Hepatocyte (in vitro differentiated cells): ENCODE measurements around the gene KIAA0753.

ENCODE experiments used
- EZH2phosphoT487 ChIP-seq: fragments of 200-600 bp; sonication (generic); IDR thresholded peaks from one replicate; pipeline ENCODE4 v1.6.1; 2018; ENCODE audit warnings: antibody characterized with exemption, mild to moderate bottlenecking, low read depth, moderate library complexity; ENCODE audit not compliant: unreplicated experiment, severe bottlenecking
- TF ChIP-seq, protein P1 (sequence below): fragments of 200-600 bp; sonication (generic); IDR thresholded peaks from 2 replicates; pipeline ENCODE4 v1.5.1; 2016; ENCODE audit warnings: antibody characterized with exemption, mild to moderate bottlenecking; ENCODE audit not compliant: poor library complexity

DNA sequence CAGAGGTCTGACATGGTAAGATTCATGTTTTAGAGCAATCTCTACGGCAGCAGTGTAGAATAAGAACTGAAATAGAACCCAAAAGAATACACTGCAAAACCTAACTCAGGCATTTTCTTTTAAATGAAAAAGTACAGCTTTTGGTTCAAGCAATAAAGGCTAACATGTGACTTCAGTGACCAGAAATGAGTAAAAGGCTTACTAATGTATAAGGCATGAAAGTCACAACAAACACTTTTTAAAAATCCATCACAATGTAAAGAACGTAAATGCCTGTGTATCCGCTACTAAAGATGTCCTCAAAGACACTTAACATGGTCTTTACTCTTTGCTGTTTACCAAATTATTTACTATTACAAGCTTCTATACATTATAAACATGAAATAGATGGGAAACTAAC lies 16.6 kb downstream of the KIAA0753 start:
- TF ChIP-seq, protein P1, sequence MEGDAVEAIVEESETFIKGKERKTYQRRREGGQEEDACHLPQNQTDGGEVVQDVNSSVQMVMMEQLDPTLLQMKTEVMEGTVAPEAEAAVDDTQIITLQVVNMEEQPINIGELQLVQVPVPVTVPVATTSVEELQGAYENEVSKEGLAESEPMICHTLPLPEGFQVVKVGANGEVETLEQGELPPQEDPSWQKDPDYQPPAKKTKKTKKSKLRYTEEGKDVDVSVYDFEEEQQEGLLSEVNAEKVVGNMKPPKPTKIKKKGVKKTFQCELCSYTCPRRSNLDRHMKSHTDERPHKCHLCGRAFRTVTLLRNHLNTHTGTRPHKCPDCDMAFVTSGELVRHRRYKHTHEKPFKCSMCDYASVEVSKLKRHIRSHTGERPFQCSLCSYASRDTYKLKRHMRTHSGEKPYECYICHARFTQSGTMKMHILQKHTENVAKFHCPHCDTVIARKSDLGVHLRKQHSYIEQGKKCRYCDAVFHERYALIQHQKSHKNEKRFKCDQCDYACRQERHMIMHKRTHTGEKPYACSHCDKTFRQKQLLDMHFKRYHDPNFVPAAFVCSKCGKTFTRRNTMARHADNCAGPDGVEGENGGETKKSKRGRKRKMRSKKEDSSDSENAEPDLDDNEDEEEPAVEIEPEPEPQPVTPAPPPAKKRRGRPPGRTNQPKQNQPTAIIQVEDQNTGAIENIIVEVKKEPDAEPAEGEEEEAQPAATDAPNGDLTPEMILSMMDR = no peak
- no peak for TF ChIP-seq EZH2phosphoT487
